Measurements from ENCODE around the gene TTC3. TPM values are rescaled to one million over a fixed set of nuclear protein-coding genes. Genes with fewer than 3 reads are reported as not detected.

Gene TTC3
- total and polyA plus RNA-seq, 2 of the 13 experiments (the other 11 are each of a cell fraction or from before 2014, with no cell fraction given), result 55.7 to 108 TPM

DNA sequence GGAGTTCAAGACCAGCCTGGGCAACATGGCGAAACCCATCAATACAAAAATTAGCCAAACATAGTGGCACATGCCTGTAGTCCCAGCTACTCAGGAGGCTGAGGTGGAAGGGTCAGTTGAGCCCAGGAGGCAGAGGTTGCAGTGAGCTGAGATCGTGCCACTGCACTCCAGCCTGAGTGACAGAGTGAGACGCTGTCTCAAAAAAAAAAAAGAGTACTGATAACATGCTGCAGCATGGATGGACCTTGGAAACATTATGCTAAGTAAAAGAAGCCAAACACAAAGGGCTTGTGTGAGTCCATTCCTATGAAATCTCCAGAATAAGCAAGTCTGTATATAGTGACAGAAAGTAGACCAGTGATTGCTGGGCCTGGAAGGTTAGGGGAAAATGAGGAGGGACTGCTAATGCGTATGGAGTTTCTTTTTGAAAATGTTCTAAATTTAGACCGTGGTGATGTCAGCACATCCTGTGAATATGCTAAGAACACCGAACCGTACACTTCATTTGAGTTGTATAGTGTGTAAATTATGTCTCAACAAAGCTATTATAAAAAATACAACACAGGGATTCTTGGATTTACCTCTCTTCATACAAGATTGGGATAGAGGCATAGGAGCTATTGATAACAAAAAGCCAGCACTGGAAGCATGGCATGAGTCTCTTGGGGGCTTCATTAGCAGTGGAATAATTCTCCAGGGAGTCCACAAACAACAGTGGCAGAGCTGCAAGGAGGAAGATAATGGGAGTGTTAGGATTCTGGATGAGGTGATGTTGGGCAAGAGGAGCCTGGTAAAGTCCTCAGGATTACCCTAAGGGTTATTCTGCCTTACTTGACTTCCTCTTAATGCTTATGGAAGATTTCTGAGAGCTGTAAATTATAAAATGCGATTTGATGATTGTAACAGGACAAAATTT, 73.5 kb downstream of the TTC3 start:
- CTCF ChIA-PET (ENCODE audit: low intra/inter-chr PET ratio, low total read pairs), result no interaction called here
- no peaks in the 10 kb centered on the region for H3K79me2 ChIP-seq (ENCODE audit: insufficient read depth, low read length)
- intact Hi-C loops (cut with micrococcal nuclease; ENCODE audit: unreplicated experiment) (no loop called here), in situ Hi-C loops (cut with HindIII; ENCODE audit: extremely low pct_ligation_motif_present, low pct_unique_long_range_greater_than_20kb) (no loop called here)
- H3K4me1 ChIP-seq (ENCODE audit: insufficient read depth, low read length), result no peaks in the 10 kb centered on the region
- POLR2A ChIA-PET, result no interaction called here
- no peak for ATAC-seq
- H3K27ac ChIP-seq (ENCODE audit: extremely low read length, insufficient read depth, low read length), result no peak overlapping the region
- no peak overlapping the region for H3K4me2 ChIP-seq (ENCODE audit: low read depth, low read length)
- WGBS (ENCODE audit: low lambda C conversion rate), result 98% methylated on average over 8 of the region's 8 CpGs
- H3K4me3 ChIP-seq (replicated peaks in 1 of 3; ENCODE audit: insufficient read depth in 1 of 3, low read depth in 2 of 3, low read length in 3 of 3), result no peak overlapping the region
- no TSS peak for BruUV-seq (replicated peaks)
- H3K36me3 ChIP-seq (replicated peaks in 1 of 2; ENCODE audit: control insufficient read depth in 1 of 2, insufficient read depth in 2 of 2, low read length in 2 of 2), result peaks cover 12 to 49% of the 10 kb centered on the region in 2 experiments
- no peak for FAIRE-seq
- H3K9ac ChIP-seq (ENCODE audit: insufficient read depth, low read depth, low read length), result no peak overlapping the region
- no peaks in the 10 kb centered on the region for H4K20me1 ChIP-seq (ENCODE audit: insufficient read depth, low read length)
- no peaks in the 10 kb centered on the region for H3K9me3 ChIP-seq (ENCODE audit: low read length)
- H3K27me3 ChIP-seq (ENCODE audit: control insufficient read depth in 1 of 2, insufficient read depth in 2 of 2, low read length in 2 of 2), result no peaks in the 10 kb centered on the region
- H2AFZ ChIP-seq (ENCODE audit: low read length), result no peak overlapping the region
- no peak for DNase-seq (ENCODE audit: low spot score)
- TF ChIP-seq, protein P1, sequence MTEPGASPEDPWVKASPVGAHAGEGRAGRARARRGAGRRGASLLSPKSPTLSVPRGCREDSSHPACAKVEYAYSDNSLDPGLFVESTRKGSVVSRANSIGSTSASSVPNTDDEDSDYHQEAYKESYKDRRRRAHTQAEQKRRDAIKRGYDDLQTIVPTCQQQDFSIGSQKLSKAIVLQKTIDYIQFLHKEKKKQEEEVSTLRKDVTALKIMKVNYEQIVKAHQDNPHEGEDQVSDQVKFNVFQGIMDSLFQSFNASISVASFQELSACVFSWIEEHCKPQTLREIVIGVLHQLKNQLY (CRISPR knock-in tag; IDR thresholded peaks at IDR 0.05), result no peak
- no peak for TF ChIP-seq RBFOX2 (IDR thresholded peaks at IDR 0.05; ENCODE audit: low read depth, low read length)
- TF ChIP-seq CC2D1A (CRISPR knock-in tag; IDR thresholded peaks at IDR 0.05), result no peak
- TF ChIP-seq PRDM15 (CRISPR knock-in tag; IDR thresholded peaks at IDR 0.05), result no peak
- no peak for TF ChIP-seq ZNF629 (CRISPR knock-in tag; conservative IDR thresholded peaks at IDR 0.05)
- no peak for TF ChIP-seq ZNF564 (CRISPR knock-in tag; IDR thresholded peaks at IDR 0.05)
- no peak for TF ChIP-seq REXO4 (CRISPR knock-in tag; IDR thresholded peaks at IDR 0.05; ENCODE audit: borderline replicate concordance)
- TF ChIP-seq ZNF460 (CRISPR knock-in tag; IDR thresholded peaks at IDR 0.05; ENCODE audit: borderline replicate concordance), result no peak
- TF ChIP-seq CHCHD3 (CRISPR knock-in tag; IDR thresholded peaks at IDR 0.05), result no peak
- TF ChIP-seq HBP1 (CRISPR knock-in tag; IDR thresholded peaks at IDR 0.05; ENCODE audit: low read depth), result no peak
- no peak for TF ChIP-seq FOSL1 (CRISPR knock-in tag; IDR thresholded peaks at IDR 0.05; ENCODE audit: borderline replicate concordance)
- no peak for TF ChIP-seq ZNF678 (CRISPR knock-in tag; IDR thresholded peaks at IDR 0.05)
- TF ChIP-seq, protein P2, sequence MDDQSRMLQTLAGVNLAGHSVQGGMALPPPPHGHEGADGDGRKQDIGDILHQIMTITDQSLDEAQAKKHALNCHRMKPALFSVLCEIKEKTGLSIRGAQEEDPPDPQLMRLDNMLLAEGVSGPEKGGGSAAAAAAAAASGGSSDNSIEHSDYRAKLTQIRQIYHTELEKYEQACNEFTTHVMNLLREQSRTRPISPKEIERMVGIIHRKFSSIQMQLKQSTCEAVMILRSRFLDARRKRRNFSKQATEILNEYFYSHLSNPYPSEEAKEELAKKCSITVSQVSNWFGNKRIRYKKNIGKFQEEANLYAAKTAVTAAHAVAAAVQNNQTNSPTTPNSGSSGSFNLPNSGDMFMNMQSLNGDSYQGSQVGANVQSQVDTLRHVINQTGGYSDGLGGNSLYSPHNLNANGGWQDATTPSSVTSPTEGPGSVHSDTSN (CRISPR knock-in tag; IDR thresholded peaks at IDR 0.05; ENCODE audit: borderline replicate concordance), result no peak

All from HepG2 (cell line).